PC-3 (cell line): ENCODE measurements around the gene P4HTM. TPM values are rescaled to one million over a fixed set of nuclear protein-coding genes. Genes with fewer than 3 reads are reported as not detected.
A peak's percentile ranks its signal among the peaks of the same experiment; 100 is the strongest.
"Not testable (repeated sequence)": the region's sequence is repeated elsewhere in the genome, so short reads cannot be mapped to it uniquely, and the experiment has no call there.

Source experiments
- ATAC-seq: fragments of 200-7000 bp; cut with Tn5 transposase; 2 replicates; pipeline ENCODE4 v1.9.1; 2020; ENCODE audit warnings: mild to moderate bottlenecking, moderate library complexity
- BruUV-seq: library from RNA; stranded (reverse); fragments of 400-500 nt; replicated peaks from 2 replicates; lab custom pipeline; 2021; lab: Mats Ljungman, UMichigan
- CTCF ChIA-PET: fragments of 300-600 bp; sonication (Branson Sonifier 250); formaldehyde crosslinking; loops from one replicate; lab custom pipeline; 2022; ENCODE audit warnings: antibody characterized with exemption; lab: Charles Lee
- POLR2A ChIA-PET: fragments of 300-600 bp; sonication (Branson Sonifier 250); formaldehyde crosslinking; loops from one replicate; lab custom pipeline; 2022; ENCODE audit warnings: antibody characterized with exemption; ENCODE audit not compliant: unreplicated experiment; lab: Charles Lee
- DNase-seq: peaks from one replicate; pipeline ENCODE4 v3.0.0-alpha.2; 2015
- H2AFZ ChIP-seq: fragments of 300-600 bp; sonication (generic); 2 replicates; pipeline ENCODE4 v1.6.0; 2016; ENCODE audit warnings: antibody characterized with exemption, low read length
- H3F3A ChIP-seq: fragments of 300-600 bp; sonication (generic); one replicate; pipeline ENCODE4 v1.6.0; 2017; ENCODE audit warnings: antibody characterized with exemption, low read length, control low read depth, mild to moderate bottlenecking; ENCODE audit not compliant: unreplicated experiment
- H3K27ac ChIP-seq: fragments of 300-600 bp; sonication (generic); 2 replicates; pipeline ENCODE4 v1.5.1; 2016; ENCODE audit warnings: mild to moderate bottlenecking, low read length
- H3K27me3 ChIP-seq: fragments of 300-600 bp; sonication (generic); 2 replicates; pipeline ENCODE4 v1.6.1; 2016; ENCODE audit warnings: low read length, mixed read lengths
- H3K36me3 ChIP-seq: fragments of 300-600 bp; sonication (generic); 2 replicates; pipeline ENCODE4 v1.6.1; 2016; ENCODE audit warnings: low read depth, mixed run types, low read length, mixed read lengths
- H3K4me1 ChIP-seq: fragments of 300-600 bp; sonication (generic); 2 replicates; pipeline ENCODE4 v1.5.1; 2016; ENCODE audit warnings: low read length; ENCODE audit not compliant: insufficient read depth
- H3K4me2 ChIP-seq: fragments of 300-600 bp; sonication (generic); 2 replicates; pipeline ENCODE4 v1.6.0; 2016; ENCODE audit warnings: low read length
- H3K4me3 ChIP-seq: fragments of 300-600 bp; sonication (generic); 2 replicates; pipeline ENCODE4 v1.5.1; 2016; ENCODE audit warnings: mild to moderate bottlenecking, low read length, mixed read lengths
- H3K79me2 ChIP-seq: fragments of 300-600 bp; sonication (generic); 2 replicates; pipeline ENCODE4 v1.6.1; 2017; ENCODE audit warnings: low read length, mixed read lengths
- H3K9ac ChIP-seq: fragments of 300-600 bp; sonication (generic); 2 replicates; pipeline ENCODE4 v1.6.0; 2016; ENCODE audit warnings: mild to moderate bottlenecking, low read length
- H3K9me2 ChIP-seq: fragments of 300-600 bp; sonication (generic); replicated peaks from 2 replicates; pipeline ENCODE4 v1.6.1; 2016; ENCODE audit warnings: mixed run types, low read length, mixed read lengths
- H3K9me3 ChIP-seq: fragments of 300-600 bp; sonication (generic); 2 replicates; pipeline ENCODE4 v1.6.1; 2016; ENCODE audit warnings: low read length, mixed read lengths
- H4K20me1 ChIP-seq: fragments of 300-600 bp; sonication (generic); 2 replicates; pipeline ENCODE4 v1.6.1; 2016; ENCODE audit warnings: low read length, mixed read lengths
- CTCF ChIP-seq: fragments of 300-600 bp; sonication (generic); conservative IDR thresholded peaks from 2 replicates; pipeline ENCODE4 v1.5.1; 2017; ENCODE audit warnings: antibody characterized with exemption, low read depth, mild to moderate bottlenecking, low read length
- EZH2 ChIP-seq: fragments of 300-600 bp; sonication (generic); IDR thresholded peaks from one replicate; pipeline ENCODE4 v1.6.1; 2017; ENCODE audit warnings: antibody characterized with exemption, mild to moderate bottlenecking, low read length; ENCODE audit not compliant: unreplicated experiment
- EZH2phosphoT487 ChIP-seq: fragments of 300-600 bp; sonication (generic); IDR thresholded peaks from 2 replicates; pipeline ENCODE4 v1.6.1; 2018; ENCODE audit warnings: mild to moderate bottlenecking, antibody characterized with exemption, low read length, borderline replicate concordance
- intact Hi-C: fragments of 100-400 bp; cut with micrococcal nuclease; formaldehyde crosslinking; loops from 2 replicates; pipeline ENCODE4 v1.9.0; 2023
- total RNA-seq: library from RNA; depleted of rRNA; stranded (reverse); fragments of >200 nt; gene quantifications from 2 replicates; pipeline ENCODE4 v1.2.3, GENCODE V29; 2014

Gene P4HTM
- total RNA-seq, 1 experiment from 2014 or later, result 44.5 TPM

- peak overlapping the region; percentile 79 for H3K4me3 ChIP-seq
- peaks cover 17% of the 10 kb centered on the region for H3K4me1 ChIP-seq
- POLR2A ChIA-PET, result interaction anchor here (0.5 to 2.1 kb wide), 10 partner anchors 8 to 960 kb away, joined by 3 to 51 read pairs (median 4); partner anchors contain the start of genes IMPDH2, NDUFAF3 and QRICH1
- intact Hi-C loops, result loop anchor here (1.0 kb wide), 2 partner anchors 13 to 17 kb away; no protein-coding TSS in a partner anchor
- no peaks in the 10 kb centered on the region for H3K9me3 ChIP-seq
- H3K9ac ChIP-seq, result peak overlapping the region; percentile 99
- peaks cover 64% of the 10 kb centered on the region for H3K79me2 ChIP-seq
- H3K36me3 ChIP-seq, result peaks cover 17% of the 10 kb centered on the region; the same call in 1 of the 2 replicates
- H2AFZ ChIP-seq, result peak overlapping the region; percentile 94
- TF ChIP-seq EZH2 (no peak), EZH2phosphoT487 (no peak), CTCF (no peak)
- CTCF ChIA-PET, result interaction anchor here (0.6 to 1.4 kb wide), 4 partner anchors 10 to 87 kb away, joined by 3 to 15 read pairs (median 5); partner anchors contain the start of gene P4HTM
- no peaks in the 10 kb centered on the region for H3K9me2 ChIP-seq
- H3F3A ChIP-seq, result no peaks in the 10 kb centered on the region
- no peaks in the 10 kb centered on the region for H3K27me3 ChIP-seq
- H3K27ac ChIP-seq, result peak overlapping the region; percentile 89
- peak overlapping the region; percentile 99 for H3K4me2 ChIP-seq
- DNase-seq (peak; percentile 90), ATAC-seq (peak; percentile 56)
- BruUV-seq, result no TSS peak
- peaks cover 20% of the 10 kb centered on the region for H4K20me1 ChIP-seq
Measured at GRCh38 chr3:49007771-49008528, 17.9 kb downstream of the P4HTM start.

- peak overlapping the region; percentile 99 for H3K4me2 ChIP-seq
- H3K9me3 ChIP-seq, intact Hi-C loops, H3F3A ChIP-seq, CTCF ChIA-PET, H3K27ac ChIP-seq, H2AFZ ChIP-seq, DNase-seq, ATAC-seq, H3K27me3 ChIP-seq, H3K9me2 ChIP-seq: not testable (repeated sequence)
- peaks cover 17% of the 10 kb centered on the region for H3K4me1 ChIP-seq
- H3K79me2 ChIP-seq, result peaks cover 71% of the 10 kb centered on the region
- H3K36me3 ChIP-seq, result peaks cover 17% of the 10 kb centered on the region; the same call in 1 of the 2 replicates
- BruUV-seq, result TSS peak; percentile 9
- POLR2A ChIA-PET, result interaction anchor here (0.5 to 2.1 kb wide), 2 partner anchors 12 to 231 kb away, joined by 4 to 51 read pairs; partner anchors contain the start of gene NDUFAF3
- 0 out of 2 replicates have a peak overlapping the region, but pooled peaks have one; percentile 99 for H3K9ac ChIP-seq
- peak overlapping the region; percentile 79 for H3K4me3 ChIP-seq
- H4K20me1 ChIP-seq, result peaks cover 22% of the 10 kb centered on the region
Measured at GRCh38 chr3:49008627-49009026, 18.6 kb downstream of the P4HTM start.

- Histone ChIP-seq H3K27ac (no peak overlapping the region), H2AFZ (no peak overlapping the region), H3K9ac (no peak overlapping the region), H3F3A (no peaks in the 10 kb centered on the region), H3K9me3 (no peaks in the 10 kb centered on the region), H3K4me1 (peaks cover 17% of the 10 kb centered on the region), H3K79me2 (peaks cover 75% of the 10 kb centered on the region), H3K9me2 (no peaks in the 10 kb centered on the region), H3K36me3 (peaks cover 21% of the 10 kb centered on the region; the same call in 1 of the 2 replicates), H3K27me3 (no peaks in the 10 kb centered on the region), H4K20me1 (peaks cover 26% of the 10 kb centered on the region), H3K4me3 (no peak overlapping the region), H3K4me2 (no peak overlapping the region)
- intact Hi-C loops, result no loop called here
- ChIA-PET POLR2A (no interaction called here), CTCF (no interaction called here)
- BruUV-seq, result no TSS peak
- DNase-seq, result no peak
- no peak for ATAC-seq
- TF ChIP-seq EZH2, result no peak
Measured at GRCh38 chr3:49009396-49009795, 19.4 kb downstream of the P4HTM start.
